Measurements from ENCODE around the gene SHLD1.
"Not testable (repeated sequence)": the region's sequence is repeated elsewhere in the genome, so short reads cannot be mapped to it uniquely, and the experiment has no call there.

The SHLD1 gene

DNA sequence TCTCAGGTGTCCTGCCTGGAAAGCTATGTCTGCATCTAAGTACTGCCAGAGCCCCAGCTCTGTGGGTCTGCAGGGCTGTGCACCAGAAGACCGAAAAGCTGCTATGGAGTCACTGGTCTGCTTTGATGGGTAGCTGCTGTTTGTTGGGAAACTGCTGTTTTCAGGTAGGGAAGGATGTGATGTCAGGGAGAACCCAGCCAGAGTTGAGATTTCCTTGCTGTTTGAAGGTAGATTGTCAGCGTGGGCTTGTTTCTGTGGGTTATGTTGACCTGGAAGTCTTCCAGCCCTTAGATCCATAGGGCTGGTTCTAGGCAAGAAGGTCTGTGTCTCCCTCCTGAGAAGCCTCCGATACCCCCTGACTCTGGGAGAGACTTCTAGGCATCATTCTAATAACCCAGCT is 12.2 kb upstream of the SHLD1 start:
- DNase-seq = no peak

DNA sequence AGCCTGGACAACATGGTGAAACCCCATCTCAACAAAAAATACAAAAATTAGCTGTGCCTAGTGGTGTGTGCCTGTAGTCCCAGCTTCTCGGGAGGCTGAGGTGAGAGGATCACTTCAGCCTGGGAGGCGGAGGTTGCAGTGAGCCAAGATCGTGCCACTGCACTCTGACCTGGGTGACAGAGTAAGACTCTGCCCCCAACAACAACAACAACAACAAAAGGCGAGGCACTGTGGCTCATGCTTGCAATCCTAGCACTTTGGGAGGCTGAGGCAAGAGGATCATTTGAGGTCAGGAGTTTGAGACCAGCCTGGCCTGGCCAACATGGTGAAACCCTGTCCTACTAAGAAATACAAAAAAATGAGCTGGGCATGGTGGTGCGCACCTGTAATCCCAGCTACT is 9.6 kb upstream of the SHLD1 start:
- DNase-seq = not testable (repeated sequence)

DNA sequence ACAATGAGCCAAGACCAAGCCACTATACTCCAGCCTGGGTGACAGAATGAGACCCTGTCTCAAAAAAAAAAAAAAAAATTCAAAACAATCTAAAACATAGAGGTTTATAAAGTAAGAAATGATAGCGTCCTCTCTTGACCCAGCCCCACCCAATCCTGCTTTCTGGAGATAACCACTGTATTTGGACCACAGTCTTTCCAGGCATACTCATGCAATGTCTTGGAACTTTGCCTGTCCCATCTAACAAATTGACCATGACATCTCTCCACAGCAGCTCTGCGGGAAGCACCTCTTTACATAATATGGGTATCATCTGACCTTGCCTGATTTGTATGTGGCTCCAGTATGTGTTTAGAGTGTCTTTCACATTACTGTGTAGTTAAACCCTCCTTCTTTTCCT is 9.1 kb upstream of the SHLD1 start:
- DNase-seq = peak; percentile 26

DNA sequence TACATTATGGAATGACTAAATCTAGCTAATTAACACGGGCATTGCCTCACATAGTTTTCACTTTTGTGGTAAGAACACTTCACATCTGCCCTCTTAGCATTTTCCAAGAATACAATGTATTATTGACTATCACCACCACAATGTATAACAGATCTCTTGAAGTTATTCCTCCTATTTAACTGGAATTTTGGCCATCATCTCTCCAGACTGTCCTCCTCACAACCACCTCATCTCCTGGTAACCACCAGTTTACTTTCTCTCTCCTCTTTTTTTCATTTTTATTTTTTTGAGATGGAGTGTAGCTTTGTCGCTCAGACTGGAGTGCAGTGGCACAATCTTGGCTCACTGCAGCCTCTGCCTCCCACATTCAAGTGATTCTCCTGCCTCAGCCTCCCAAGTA is 8.2 kb upstream of the SHLD1 start:
- no peak for DNase-seq

DNA sequence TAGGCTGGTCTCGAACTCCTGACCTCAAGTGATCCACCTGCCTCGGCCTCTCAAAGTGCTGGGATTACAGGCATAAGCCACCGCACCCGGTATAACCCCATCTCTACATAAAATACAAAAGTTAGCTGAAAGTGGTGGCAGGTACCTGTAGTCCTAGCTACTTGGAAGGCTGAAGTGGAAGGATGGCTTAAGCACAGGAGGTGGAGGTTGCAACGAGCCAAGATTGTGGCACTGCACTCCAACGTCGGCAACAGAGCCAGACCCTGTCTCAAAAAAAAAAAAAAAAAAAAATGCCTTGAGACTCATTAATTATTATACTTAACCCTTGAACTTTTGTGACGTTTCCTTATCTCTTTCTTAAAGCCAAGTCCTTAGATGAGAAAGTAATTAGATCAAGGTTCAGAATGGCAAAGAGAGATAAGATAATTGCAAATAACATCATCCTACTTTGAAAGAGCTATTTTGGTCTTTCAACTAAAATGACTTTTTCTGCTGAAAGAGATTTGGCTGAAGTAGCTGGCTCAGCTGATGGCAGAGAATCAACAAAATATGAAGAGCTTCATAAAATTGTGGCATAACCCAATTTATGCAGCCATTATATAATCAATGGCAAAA is 4.7 kb upstream of the SHLD1 start:
- DNase-seq = no peak

- no peak for DNase-seq
Observed at GRCh38 chr20:5746064-5746463, 4.1 kb upstream of the SHLD1 start.

DNA sequence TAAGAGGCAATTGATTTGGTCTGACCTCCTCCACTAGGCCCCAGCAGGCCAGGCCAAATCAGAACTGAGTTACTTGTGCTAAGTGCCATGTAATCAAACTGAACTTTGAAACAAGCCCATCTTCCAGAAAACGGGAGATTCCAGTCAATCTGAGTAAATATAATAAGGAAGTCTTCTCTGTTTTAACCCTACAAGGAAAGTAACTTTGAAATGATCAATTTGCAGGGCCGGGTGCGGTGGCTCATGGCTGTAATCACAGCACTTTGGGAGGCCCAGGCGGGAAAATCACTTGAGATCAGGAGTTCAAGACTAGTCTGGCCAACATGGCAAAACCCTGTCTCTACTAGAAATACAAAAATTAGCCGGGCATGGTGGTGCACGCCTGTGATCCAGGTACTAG is 2.0 kb upstream of the SHLD1 start:
- no peak for DNase-seq

DNA sequence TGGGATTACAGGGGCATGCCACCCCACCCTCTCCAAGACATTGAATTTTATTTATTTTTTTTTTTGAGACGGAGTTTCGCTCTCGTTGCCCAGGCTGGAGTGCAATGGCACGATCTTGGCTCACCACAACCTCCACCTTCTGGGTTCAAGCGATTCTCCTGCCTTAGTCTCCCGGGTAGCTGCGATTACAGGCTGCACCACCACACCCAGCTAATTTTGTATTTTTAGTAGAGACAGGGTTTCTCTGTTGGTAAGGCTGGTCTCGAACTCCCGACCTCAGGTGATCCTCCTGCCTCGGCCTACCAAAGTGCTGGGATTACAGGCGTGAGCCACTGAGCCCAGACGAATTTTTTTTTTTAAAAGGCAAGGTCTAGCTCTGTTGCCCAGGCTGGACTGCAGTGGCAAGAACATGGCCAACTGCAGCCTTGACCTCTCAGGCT is 669 bp upstream of the SHLD1 start:
- DNase-seq = not testable (repeated sequence)

GRCh38 chr20:5751856-5752255 is 1.7 kb downstream of the SHLD1 start:
- no peak for DNase-seq

DNA sequence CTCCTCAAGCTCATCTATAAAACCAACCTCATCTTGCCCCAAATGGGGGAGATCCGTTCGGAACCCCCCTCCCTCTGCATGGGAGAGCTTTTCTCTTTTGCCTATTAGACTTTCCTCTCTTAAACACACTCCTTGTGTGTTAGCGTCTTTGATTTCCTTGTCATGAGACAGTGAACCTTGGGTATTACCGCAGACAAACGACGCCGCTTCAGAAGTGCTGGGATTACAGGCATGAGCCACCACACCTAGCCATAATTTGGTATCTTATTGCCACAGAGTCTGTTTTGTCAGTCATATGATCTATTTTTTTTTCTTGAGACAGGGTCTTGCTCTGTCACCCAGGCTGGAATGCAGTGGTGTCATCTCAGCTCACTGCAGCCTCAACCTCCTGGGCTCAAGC is 3.6 kb downstream of the SHLD1 start:
- DNase-seq = no peak

DNA sequence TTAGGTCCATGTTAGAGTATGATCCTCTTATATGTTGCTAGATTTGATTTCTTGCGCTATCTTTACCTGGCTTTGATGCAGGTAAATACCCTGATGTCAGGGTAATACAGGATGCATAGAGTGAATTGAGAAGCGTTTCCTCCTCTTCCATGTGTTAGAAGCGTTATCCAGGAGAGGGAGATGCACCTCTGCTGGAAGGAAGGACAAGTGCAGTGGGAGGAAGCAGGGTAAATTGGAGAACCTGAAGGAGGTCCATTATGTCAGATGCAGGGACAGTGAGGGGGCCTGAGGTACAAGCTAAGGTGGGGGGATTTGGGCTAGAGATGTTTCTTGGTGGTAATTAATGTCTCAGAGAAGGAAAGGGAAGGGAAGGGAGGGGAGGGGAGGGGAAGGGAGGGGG is 7.7 kb downstream of the SHLD1 start:
- no peak for DNase-seq

GRCh38 chr20:5766085-5766764 is 16.0 kb downstream of the SHLD1 start:
- no peak for DNase-seq

DNA sequence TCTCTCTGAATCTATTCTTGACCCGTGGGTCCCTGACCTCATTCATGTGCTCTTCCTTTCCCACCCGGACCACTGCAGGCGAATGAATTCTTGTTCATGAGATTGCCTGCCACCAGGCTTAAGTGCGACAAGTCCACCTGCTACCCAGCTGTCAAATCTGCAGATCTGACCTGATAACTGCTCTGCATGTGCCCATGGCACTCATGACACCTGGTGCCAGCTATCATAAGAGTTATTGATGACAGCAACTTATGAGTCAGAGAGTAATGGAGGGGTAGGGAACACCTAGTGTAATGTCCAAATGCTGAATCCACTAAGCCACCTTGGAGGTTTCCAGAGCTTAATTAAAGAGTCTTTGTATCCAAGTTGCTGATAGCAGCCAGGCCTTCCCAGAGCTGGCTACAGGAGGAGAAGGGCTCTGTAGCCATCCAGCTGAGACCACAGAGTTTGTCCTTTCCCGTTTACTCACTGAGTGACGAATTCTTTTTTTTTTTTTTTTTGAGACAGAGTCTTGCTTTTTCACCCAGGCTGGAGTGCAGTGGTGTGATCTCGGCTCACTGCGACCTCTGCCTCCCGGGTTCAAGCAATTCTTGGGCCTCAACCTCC is 17.4 kb downstream of the SHLD1 start:
- no peak for DNase-seq

DNA sequence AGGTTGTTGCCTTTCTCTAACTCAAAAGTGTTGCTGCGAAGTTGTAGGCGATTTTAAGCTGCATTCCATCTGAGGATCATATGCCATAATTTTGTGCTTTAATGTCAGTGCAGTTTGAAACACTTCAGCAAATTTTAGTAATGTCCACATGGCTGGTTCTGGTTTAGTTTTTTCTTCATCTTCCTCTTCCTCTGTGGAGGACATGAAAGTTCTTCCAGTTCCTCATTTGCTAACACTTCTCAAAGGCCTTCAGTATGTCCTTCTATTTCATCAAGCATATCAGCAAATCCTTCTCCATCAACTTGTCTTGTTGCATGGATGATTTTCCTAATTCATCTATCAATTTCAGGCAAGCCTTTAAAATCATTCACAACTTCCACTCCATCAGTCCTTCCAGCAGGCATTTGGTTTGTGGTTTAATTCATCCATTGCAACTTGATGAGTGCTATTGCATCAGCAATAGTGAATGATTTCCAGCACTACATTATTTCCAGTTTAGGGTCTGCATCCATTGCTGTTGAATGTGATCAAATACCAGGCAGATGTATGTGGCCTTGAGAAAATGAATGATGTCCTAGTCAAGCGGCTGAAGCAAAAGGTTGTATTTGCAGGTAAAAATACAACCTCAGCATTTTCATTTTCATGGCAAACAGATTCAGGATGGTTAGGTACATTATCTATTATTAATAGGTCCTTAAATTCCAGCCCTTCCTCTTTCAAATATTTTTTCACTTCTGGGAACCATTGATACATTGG is 20.2 kb downstream of the SHLD1 start:
- DNase-seq = no peak

DNA sequence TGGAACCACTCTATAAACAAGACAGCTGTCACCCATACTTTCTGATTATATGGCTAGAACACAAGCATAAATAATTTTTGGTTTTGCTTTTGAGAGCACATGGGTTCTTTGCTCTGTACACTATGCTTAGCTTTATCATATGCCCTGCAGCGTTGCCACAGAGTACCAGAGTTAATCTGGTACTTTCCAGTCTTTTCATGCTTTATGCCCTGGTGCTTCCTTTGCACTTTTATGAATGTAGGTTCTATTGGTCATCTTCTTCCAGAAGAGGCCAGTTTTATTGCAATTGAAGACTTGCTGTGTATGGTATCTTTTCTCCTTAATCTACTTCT is 20.8 kb downstream of the SHLD1 start:
- no peak for DNase-seq

DNA sequence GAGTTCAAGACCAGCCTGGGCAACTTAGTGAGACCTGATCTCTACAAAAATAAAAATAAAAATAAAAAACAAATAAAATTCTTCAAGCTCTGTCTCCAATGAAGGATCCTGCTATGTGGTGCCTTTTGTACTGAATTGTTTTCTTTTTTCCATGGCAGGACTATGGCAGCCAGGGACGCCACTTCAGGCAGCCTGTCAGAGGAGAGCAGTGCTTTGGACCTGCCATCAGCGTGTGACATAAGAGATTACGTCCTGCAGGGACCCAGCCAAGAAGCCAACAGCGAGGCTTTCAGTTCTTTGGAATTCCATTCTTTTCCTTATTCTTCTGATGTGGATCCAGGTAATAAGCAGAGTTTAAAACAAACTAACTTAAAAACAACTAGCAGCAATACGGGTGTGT is 22.5 kb downstream of the SHLD1 start:
- no peak for DNase-seq

GRCh38 chr20:5773589-5773988 is 23.4 kb downstream of the SHLD1 start:
- no peak for DNase-seq

- no peak for DNase-seq
Observed at GRCh38 chr20:5776077-5776476, 25.9 kb downstream of the SHLD1 start.

- DNase-seq = no peak
Observed at GRCh38 chr20:5779071-5779900, 29.1 kb downstream of the SHLD1 start.

GRCh38 chr20:5780846-5781217 is 30.6 kb downstream of the SHLD1 start:
- DNase-seq = no peak

DNA sequence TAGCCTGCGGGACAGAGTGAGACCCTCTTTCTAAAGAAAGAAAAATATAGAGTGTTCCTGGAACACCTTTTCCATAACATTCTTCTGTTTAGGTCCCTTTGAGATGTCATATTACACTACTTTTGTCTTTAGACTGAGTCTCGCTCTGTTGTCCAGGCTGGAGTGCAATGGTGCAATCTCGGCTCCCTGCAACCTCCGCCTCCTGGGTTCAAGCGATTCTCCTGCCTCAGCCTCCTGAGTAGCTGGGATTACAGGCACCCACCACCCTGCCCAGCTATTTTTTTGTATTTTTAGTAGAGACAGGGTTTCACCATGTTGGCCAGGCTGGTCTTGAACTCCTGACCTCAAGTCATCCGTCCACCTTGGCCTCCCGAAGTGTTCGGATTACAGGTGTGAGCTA is 31.2 kb downstream of the SHLD1 start:
- not testable (repeated sequence) for DNase-seq

GRCh38 chr20:5781798-5782750 is 31.9 kb downstream of the SHLD1 start:
- no peak for DNase-seq

All from NCI-H526 treated with DMSO at 0.1 percent for 48 hours (cell line).